AG09309 (cell line): ENCODE data around the gene MMUT.

ENCODE experiments used
- DNase-seq: peaks from one replicate; pipeline ENCODE4 v3.0.0-alpha.2; 2010; ENCODE audit warnings: low read depth
- H3K4me3 ChIP-seq: 2 replicates; pipeline ENCODE4 v1.5.1; 2011; ENCODE audit warnings: mild to moderate bottlenecking, low read depth, low read length, moderate library complexity; ENCODE audit not compliant: control insufficient read depth
- TF ChIP-seq, protein P1 (sequence below): IDR thresholded peaks from 2 replicates; pipeline ENCODE4 v1.5.1; 2011; ENCODE audit warnings: mild to moderate bottlenecking, low read depth, low read length, inconsistent platforms; ENCODE audit not compliant: insufficient read depth, control insufficient read depth; ENCODE audit errors: missing control alignments

MMUT gene

GRCh38 chr6:49430866-49431265 is 32.2 kb downstream of the MMUT start:
- TF ChIP-seq, protein P1, sequence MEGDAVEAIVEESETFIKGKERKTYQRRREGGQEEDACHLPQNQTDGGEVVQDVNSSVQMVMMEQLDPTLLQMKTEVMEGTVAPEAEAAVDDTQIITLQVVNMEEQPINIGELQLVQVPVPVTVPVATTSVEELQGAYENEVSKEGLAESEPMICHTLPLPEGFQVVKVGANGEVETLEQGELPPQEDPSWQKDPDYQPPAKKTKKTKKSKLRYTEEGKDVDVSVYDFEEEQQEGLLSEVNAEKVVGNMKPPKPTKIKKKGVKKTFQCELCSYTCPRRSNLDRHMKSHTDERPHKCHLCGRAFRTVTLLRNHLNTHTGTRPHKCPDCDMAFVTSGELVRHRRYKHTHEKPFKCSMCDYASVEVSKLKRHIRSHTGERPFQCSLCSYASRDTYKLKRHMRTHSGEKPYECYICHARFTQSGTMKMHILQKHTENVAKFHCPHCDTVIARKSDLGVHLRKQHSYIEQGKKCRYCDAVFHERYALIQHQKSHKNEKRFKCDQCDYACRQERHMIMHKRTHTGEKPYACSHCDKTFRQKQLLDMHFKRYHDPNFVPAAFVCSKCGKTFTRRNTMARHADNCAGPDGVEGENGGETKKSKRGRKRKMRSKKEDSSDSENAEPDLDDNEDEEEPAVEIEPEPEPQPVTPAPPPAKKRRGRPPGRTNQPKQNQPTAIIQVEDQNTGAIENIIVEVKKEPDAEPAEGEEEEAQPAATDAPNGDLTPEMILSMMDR = no peak
- no peak overlapping the region for H3K4me3 ChIP-seq
- no peak for DNase-seq

- H3K4me3 ChIP-seq = no peak overlapping the region
- no peak for DNase-seq
- TF ChIP-seq, protein P1 = no peak
These were observed 32.9 kb downstream of the MMUT start for GRCh38 chr6:49430187-49430586.

DNA sequence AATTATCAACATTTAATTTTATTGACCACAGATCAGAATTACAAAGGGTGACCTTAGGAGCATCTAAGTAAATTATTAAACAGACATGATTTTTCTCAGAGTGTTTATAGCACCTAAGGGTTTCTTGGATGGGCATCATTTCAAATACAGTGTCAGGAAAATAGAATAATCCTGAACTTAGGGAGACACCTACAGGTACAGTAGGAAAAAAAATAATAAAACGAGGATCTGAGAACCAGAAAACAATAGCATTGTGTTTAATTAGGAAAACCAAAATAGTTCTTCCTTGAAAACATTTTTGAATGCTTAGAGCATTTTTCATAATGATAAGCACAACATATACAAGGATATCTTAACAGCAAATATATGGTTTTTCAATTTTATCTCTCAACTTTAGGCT is 39.2 kb downstream of the MMUT start:
- TF ChIP-seq, protein P1 = peak; percentile 6
- no peak overlapping the region for H3K4me3 ChIP-seq
- DNase-seq = no peak

DNA sequence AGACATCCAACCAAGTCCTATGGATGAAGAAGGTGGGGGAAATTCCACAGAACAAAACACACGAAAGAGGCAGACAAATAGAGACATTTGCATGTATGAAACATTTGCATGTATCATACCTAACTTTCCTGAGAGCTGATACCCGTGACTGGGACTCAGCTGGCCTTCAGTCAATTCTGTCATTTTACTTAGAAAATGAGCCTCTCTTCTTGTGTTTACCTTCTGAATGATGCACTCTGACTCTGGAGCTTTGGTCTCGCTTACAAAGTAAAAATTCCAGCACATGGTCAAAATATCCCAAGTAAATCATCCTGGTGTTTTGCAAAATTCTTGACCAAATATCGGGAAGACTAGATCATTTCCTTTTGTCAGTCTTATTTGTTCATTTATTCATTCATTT is 46.9 kb downstream of the MMUT start:
- DNase-seq = no peak
- TF ChIP-seq, protein P1 = no peak
- no peak overlapping the region for H3K4me3 ChIP-seq

GRCh38 chr6:49415358-49415757 is 47.7 kb downstream of the MMUT start:
- no peak overlapping the region for H3K4me3 ChIP-seq
- TF ChIP-seq, protein P1 = no peak
- no peak for DNase-seq

DNA sequence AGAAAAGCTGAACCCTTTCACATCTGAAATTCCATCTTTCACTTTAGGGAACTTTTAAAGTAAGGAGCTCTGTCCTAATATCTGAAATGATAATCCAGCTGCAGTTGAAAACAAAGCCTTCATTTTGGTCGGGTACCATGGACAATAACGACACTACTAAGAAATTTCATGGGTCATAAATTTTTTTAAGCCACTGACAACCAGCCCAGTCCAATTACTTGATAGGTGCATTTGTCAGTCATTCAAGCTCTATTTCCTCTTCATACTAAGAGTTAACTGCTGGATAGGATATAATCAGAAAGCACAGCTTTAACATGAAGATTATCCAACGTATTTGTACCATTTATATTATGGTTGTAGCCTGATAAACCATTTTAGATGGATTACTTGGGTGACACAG is 52.5 kb downstream of the MMUT start:
- no peak overlapping the region for H3K4me3 ChIP-seq
- DNase-seq = no peak
- TF ChIP-seq, protein P1 = no peak

DNA sequence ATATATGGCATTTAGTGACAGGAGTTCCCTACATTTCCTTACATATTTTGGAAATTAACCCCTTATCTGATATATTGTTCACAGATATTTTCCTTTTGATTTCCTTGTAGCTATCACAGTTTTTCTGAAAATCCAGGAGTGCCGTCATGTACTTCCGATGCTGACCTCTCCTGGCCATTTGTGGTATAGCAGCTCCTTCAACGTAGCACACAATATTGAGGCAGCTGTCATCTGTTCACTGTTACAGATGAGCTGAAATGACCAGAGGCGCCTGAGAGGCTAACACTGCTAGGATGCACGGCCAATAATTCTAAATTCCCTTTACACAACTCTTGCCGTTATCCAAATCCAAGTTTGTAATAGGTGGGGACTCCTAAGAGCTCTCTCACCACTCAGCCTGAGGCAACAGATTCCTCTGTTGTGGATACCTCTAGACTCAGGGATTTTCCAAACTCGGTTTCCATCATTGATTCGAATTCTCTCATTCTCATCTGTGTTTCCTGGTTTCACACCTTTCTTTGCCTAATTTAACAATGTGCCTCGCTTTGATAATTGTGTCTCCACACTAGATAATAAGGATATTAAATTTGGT is 53.0 kb downstream of the MMUT start:
- peak; percentile 31 for DNase-seq
- TF ChIP-seq, protein P1 = peak; percentile 87
- no peak overlapping the region for H3K4me3 ChIP-seq
